OCI-LY1 (cell line): ENCODE results near the gene PDCL2.

Experiments
- EZH2 ChIP-seq: fragments of 200-600 bp; sonication (generic), shearing (Covaris generic); IDR thresholded peaks from 2 replicates; pipeline ENCODE4 v1.8.0; 2017; ENCODE audit warnings: borderline replicate concordance, mixed run types, mild to moderate bottlenecking, antibody characterized with exemption, low read length, moderate library complexity, mixed read lengths
- TF ChIP-seq, protein P1 (sequence below): fragments of 200-600 bp; sonication (generic), shearing (Covaris generic); IDR thresholded peaks from 2 replicates; pipeline ENCODE4 v1.5.1; 2017; ENCODE audit warnings: mild to moderate bottlenecking, antibody characterized with exemption, low read length, moderate library complexity, mixed read lengths

DNA sequence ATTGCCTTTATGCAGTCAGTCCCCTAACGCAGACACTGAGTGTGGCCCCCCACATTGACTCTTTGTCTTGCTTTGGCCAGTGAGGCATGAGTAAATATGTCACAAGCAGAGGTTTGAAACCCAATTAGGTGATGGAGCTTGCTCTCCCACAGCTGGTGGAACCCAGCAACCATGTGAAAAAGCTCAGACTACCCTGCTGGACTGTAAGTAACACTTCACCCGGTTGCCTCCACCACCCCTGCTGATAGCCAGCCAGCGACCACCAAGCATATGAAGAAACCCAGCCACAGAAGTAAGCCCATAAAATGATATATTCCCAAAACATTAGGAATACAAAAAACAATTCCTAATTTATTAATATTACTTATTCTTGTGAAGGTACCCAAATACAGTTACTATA is 21.6 kb upstream of the PDCL2 start:
- TF ChIP-seq EZH2, result no peak
- TF ChIP-seq, protein P1, sequence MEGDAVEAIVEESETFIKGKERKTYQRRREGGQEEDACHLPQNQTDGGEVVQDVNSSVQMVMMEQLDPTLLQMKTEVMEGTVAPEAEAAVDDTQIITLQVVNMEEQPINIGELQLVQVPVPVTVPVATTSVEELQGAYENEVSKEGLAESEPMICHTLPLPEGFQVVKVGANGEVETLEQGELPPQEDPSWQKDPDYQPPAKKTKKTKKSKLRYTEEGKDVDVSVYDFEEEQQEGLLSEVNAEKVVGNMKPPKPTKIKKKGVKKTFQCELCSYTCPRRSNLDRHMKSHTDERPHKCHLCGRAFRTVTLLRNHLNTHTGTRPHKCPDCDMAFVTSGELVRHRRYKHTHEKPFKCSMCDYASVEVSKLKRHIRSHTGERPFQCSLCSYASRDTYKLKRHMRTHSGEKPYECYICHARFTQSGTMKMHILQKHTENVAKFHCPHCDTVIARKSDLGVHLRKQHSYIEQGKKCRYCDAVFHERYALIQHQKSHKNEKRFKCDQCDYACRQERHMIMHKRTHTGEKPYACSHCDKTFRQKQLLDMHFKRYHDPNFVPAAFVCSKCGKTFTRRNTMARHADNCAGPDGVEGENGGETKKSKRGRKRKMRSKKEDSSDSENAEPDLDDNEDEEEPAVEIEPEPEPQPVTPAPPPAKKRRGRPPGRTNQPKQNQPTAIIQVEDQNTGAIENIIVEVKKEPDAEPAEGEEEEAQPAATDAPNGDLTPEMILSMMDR, result no peak
